Measurements from ENCODE around the gene CDH19.

CDH19 gene

GRCh38 chr18:66621816-66622576, 18.1 kb upstream of the CDH19 start:
- TF ChIP-seq EP300 (IDR thresholded peaks at IDR 0.05; ENCODE audit: borderline replicate concordance) (no peak), USF1 (IDR thresholded peaks at IDR 0.05) (no peak), EGR1 (IDR thresholded peaks at IDR 0.05) (no peak), MAX (IDR thresholded peaks at IDR 0.05) (no peak), RAD21 (IDR thresholded peaks at IDR 0.05; ENCODE audit: low read depth) (no peak), TCF12 (IDR thresholded peaks at IDR 0.05; ENCODE audit: low read depth) (no peak), CEBPB (IDR thresholded peaks at IDR 0.05) (no peak), REST (IDR thresholded peaks at IDR 0.05; ENCODE audit: low read depth) (no peak), NFIC (IDR thresholded peaks at IDR 0.05) (no peak), TAF1 (IDR thresholded peaks at IDR 0.05; ENCODE audit: low read depth) (no peak), FOXM1 (IDR thresholded peaks at IDR 0.05; ENCODE audit: borderline replicate concordance, low read depth) (no peak), ZBTB7A (IDR thresholded peaks at IDR 0.05; ENCODE audit: low read depth) (no peak), YY1 (IDR thresholded peaks at IDR 0.05; ENCODE audit: low read depth) (no peak)

GRCh38 chr18:66616523-66616983, 12.7 kb upstream of the CDH19 start:
- no peak for TF ChIP-seq CREB1 (IDR thresholded peaks at IDR 0.05; ENCODE audit: low read depth)
- TF ChIP-seq RAD21 (IDR thresholded peaks at IDR 0.05; ENCODE audit: low read depth), result peak; percentile 59

- TF ChIP-seq MAX (IDR thresholded peaks at IDR 0.05) (no peak), NFIC (IDR thresholded peaks at IDR 0.05) (no peak), CEBPB (IDR thresholded peaks at IDR 0.05) (no peak), CREB1 (IDR thresholded peaks at IDR 0.05; ENCODE audit: low read depth) (no peak), RAD21 (IDR thresholded peaks at IDR 0.05; ENCODE audit: low read depth) (no peak), EGR1 (IDR thresholded peaks at IDR 0.05) (no peak), TEAD4 (IDR thresholded peaks at IDR 0.05) (no peak), TAF1 (IDR thresholded peaks at IDR 0.05; ENCODE audit: low read depth) (no peak), FOXM1 (IDR thresholded peaks at IDR 0.05; ENCODE audit: borderline replicate concordance, low read depth) (no peak), EP300 (IDR thresholded peaks at IDR 0.05; ENCODE audit: borderline replicate concordance) (no peak), USF1 (IDR thresholded peaks at IDR 0.05) (no peak), YY1 (IDR thresholded peaks at IDR 0.05; ENCODE audit: low read depth) (no peak), REST (IDR thresholded peaks at IDR 0.05; ENCODE audit: low read depth) (no peak), TCF12 (IDR thresholded peaks at IDR 0.05; ENCODE audit: low read depth) (no peak)
Observed at GRCh38 chr18:66615176-66615575, 11.3 kb upstream of the CDH19 start.

- TF ChIP-seq REST (IDR thresholded peaks at IDR 0.05; ENCODE audit: low read depth) (no peak), FOXM1 (IDR thresholded peaks at IDR 0.05; ENCODE audit: borderline replicate concordance, low read depth) (no peak), EGR1 (IDR thresholded peaks at IDR 0.05) (no peak), NFIC (IDR thresholded peaks at IDR 0.05) (no peak), ZBTB7A (IDR thresholded peaks at IDR 0.05; ENCODE audit: low read depth) (no peak), YY1 (IDR thresholded peaks at IDR 0.05; ENCODE audit: low read depth) (no peak), TAF1 (IDR thresholded peaks at IDR 0.05; ENCODE audit: low read depth) (no peak), MAX (IDR thresholded peaks at IDR 0.05) (no peak)
Observed at GRCh38 chr18:66607632-66608031, 3.7 kb upstream of the CDH19 start.
